ENCODE measurements around the gene NKG7. TPM values are rescaled to one million over a fixed set of nuclear protein-coding genes. Genes with fewer than 3 reads are reported as not detected.

Gene NKG7
- polyA plus RNA-seq, 1 donor (not counting 4 experiments of a cell fraction or from before 2014, with no cell fraction given) = not detected

- Histone ChIP-seq H3K9ac (ENCODE audit: control insufficient read depth, extremely low read depth, insufficient read depth, low read length) (no peak overlapping the region), H2AFZ (ENCODE audit: control insufficient read depth, low read length) (no peak overlapping the region), H3K79me2 (ENCODE audit: control insufficient read depth, insufficient read depth, low read length) (no peaks in the 10 kb centered on the region), H3K4me1 (ENCODE audit: control insufficient read depth, extremely low read depth, insufficient read depth, low read length) (no peaks in the 10 kb centered on the region), H3K4me3 (ENCODE audit: control insufficient read depth in 2 of 3, extremely low read depth in 1 of 3, insufficient read depth in 2 of 3, low read depth in 1 of 3, low read length in 3 of 3) (no peak overlapping the region), H3K9me1 (ENCODE audit: control insufficient read depth, extremely low read depth, insufficient read depth, low read length) (no peaks in the 10 kb centered on the region), H3K27me3 (ENCODE audit: control insufficient read depth, extremely low read depth, insufficient read depth, low read length) (no peaks in the 10 kb centered on the region), H3K4me2 (ENCODE audit: control insufficient read depth, extremely low read depth, insufficient read depth, low read depth, low read length) (no peak overlapping the region), H3K36me3 (ENCODE audit: control insufficient read depth in 2 of 2, extremely low read depth in 1 of 2, insufficient read depth in 2 of 2, low read length in 2 of 2) (peaks cover 4 to 20% of the 10 kb centered on the region in 2 experiments), H3K9me3 (ENCODE audit: control insufficient read depth, low read depth, low read length) (no peaks in the 10 kb centered on the region), H4K20me1 (ENCODE audit: control insufficient read depth, extremely low read depth, insufficient read depth, low read length) (no peaks in the 10 kb centered on the region), H3K27ac (ENCODE audit: control insufficient read depth, insufficient read depth, low read length) (no peak overlapping the region)
- TF ChIP-seq, protein P1, sequence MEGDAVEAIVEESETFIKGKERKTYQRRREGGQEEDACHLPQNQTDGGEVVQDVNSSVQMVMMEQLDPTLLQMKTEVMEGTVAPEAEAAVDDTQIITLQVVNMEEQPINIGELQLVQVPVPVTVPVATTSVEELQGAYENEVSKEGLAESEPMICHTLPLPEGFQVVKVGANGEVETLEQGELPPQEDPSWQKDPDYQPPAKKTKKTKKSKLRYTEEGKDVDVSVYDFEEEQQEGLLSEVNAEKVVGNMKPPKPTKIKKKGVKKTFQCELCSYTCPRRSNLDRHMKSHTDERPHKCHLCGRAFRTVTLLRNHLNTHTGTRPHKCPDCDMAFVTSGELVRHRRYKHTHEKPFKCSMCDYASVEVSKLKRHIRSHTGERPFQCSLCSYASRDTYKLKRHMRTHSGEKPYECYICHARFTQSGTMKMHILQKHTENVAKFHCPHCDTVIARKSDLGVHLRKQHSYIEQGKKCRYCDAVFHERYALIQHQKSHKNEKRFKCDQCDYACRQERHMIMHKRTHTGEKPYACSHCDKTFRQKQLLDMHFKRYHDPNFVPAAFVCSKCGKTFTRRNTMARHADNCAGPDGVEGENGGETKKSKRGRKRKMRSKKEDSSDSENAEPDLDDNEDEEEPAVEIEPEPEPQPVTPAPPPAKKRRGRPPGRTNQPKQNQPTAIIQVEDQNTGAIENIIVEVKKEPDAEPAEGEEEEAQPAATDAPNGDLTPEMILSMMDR (optimal IDR thresholded peaks at IDR 0.05 in 1 of 3, IDR thresholded peaks at IDR 0.05 in 1 of 3, conservative IDR thresholded peaks at IDR 0.05 in 1 of 3; ENCODE audit: extremely low read depth in 1 of 3, insufficient read depth in 2 of 3, low read length in 3 of 3) = peak in 1 of 3 experiments; percentile 15
- TF ChIP-seq EZH2 (IDR thresholded peaks at IDR 0.05; ENCODE audit: low read length) = no peak
- FAIRE-seq = no peak
- no peak for DNase-seq (ENCODE audit: low read depth, low spot score)
- dilution Hi-C loops (cut with MboI; ENCODE audit: extremely low pct_ligation_motif_present, low sequenced_read_pairs) = no loop called here
Observed at GRCh38 chr19:51346742-51347141, 25.7 kb downstream of the NKG7 start.

DNA sequence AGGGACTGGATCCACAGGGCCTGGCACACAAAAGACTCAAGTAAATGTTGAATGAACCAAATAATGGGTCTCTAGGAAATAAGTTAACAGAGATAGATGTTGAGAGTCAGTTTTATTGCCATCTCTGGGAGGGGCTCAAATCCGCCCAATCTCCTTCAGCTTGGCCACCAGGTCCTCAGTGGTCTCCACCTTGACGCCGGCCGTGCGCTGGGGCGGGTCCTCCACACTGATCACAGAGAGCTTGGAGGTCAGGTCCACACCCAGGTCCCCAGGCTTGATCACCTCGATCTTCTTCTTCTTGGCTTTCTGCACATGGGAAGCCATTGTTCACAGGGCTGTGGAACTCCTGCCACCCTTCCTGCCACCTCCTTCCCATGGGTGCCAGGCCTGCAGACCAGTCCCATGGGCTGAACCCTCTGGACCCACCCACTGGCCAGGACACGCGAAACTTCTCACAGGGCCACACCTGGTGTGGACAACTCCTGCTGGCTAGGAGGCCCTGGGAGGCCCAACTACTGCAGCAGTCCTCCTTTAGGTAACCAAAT, 27.3 kb downstream of the NKG7 start:
- Histone ChIP-seq H3K4me3 (ENCODE audit: control insufficient read depth in 2 of 3, extremely low read depth in 1 of 3, insufficient read depth in 2 of 3, low read depth in 1 of 3, low read length in 3 of 3) (no peak overlapping the region), H3K27ac (ENCODE audit: control insufficient read depth, insufficient read depth, low read length) (no peak overlapping the region), H3K79me2 (ENCODE audit: control insufficient read depth, insufficient read depth, low read length) (no peaks in the 10 kb centered on the region), H3K9me1 (ENCODE audit: control insufficient read depth, extremely low read depth, insufficient read depth, low read length) (no peaks in the 10 kb centered on the region), H3K9ac (ENCODE audit: control insufficient read depth, extremely low read depth, insufficient read depth, low read length) (no peak overlapping the region), H2AFZ (ENCODE audit: control insufficient read depth, low read length) (no peak overlapping the region), H3K4me2 (ENCODE audit: control insufficient read depth, extremely low read depth, insufficient read depth, low read depth, low read length) (no peak overlapping the region), H3K36me3 (ENCODE audit: control insufficient read depth in 2 of 2, extremely low read depth in 1 of 2, insufficient read depth in 2 of 2, low read length in 2 of 2) (peaks cover 4 to 18% of the 10 kb centered on the region in 2 experiments), H3K9me3 (ENCODE audit: control insufficient read depth, low read depth, low read length) (no peaks in the 10 kb centered on the region), H3K4me1 (ENCODE audit: control insufficient read depth, extremely low read depth, insufficient read depth, low read length) (peaks cover 3% of the 10 kb centered on the region), H4K20me1 (ENCODE audit: control insufficient read depth, extremely low read depth, insufficient read depth, low read length) (no peaks in the 10 kb centered on the region), H3K27me3 (ENCODE audit: control insufficient read depth, extremely low read depth, insufficient read depth, low read length) (no peaks in the 10 kb centered on the region)
- DNase-seq (ENCODE audit: low read depth, low spot score) (no peak), FAIRE-seq (no peak)
- dilution Hi-C loops (cut with MboI; ENCODE audit: extremely low pct_ligation_motif_present, low sequenced_read_pairs) = no loop called here
- TF ChIP-seq, protein P1 (optimal IDR thresholded peaks at IDR 0.05 in 1 of 3, IDR thresholded peaks at IDR 0.05 in 1 of 3, conservative IDR thresholded peaks at IDR 0.05 in 1 of 3; ENCODE audit: extremely low read depth in 1 of 3, insufficient read depth in 2 of 3, low read length in 3 of 3) = no peak
- TF ChIP-seq EZH2 (IDR thresholded peaks at IDR 0.05; ENCODE audit: low read length) = no peak
